Upper lobe of right lung (tissue), 1 donor: Measurements from ENCODE around the gene BNC2. TPM values are rescaled to one million over a fixed set of nuclear protein-coding genes. Genes with fewer than 3 reads are reported as not detected.
A peak's percentile ranks its signal among the peaks of the same experiment; 100 is the strongest.

Experiments used
- ATAC-seq: fragments of 200-7000 bp; cut with Tn5 transposase; one replicate; pipeline ENCODE4 v1.9.1; 2020; ENCODE audit warnings: mild to moderate bottlenecking, moderate library complexity
- DNase-seq: peaks from one replicate; pipeline ENCODE4 v3.0.0-alpha.2; 2020
- H3K27ac ChIP-seq: fragments of 200-600 bp; one replicate; pipeline ENCODE4 v1.8.0; 2022
- H3K27me3 ChIP-seq: fragments of 200-600 bp; one replicate; pipeline ENCODE4 v1.8.0; 2022; ENCODE audit warnings: mild to moderate bottlenecking
- H3K36me3 ChIP-seq: fragments of 200-600 bp; one replicate; pipeline ENCODE4 v1.8.0; 2022
- H3K4me1 ChIP-seq: fragments of 200-600 bp; one replicate; pipeline ENCODE4 v1.8.0; 2022
- H3K4me3 ChIP-seq: fragments of 200-600 bp; one replicate; pipeline ENCODE4 v1.8.0; 2022; ENCODE audit warnings: mild to moderate bottlenecking
- H3K9me3 ChIP-seq: fragments of 200-600 bp; one replicate; pipeline ENCODE4 v1.8.0; 2022
- intact Hi-C: fragments of 100-400 bp; cut with DNase I; formaldehyde crosslinking; loops from one replicate; pipeline ENCODE4 v1.11.0; 2022
- total RNA-seq: library from RNA; stranded (reverse); fragmentation: NEBNext Ultra II Directional; extraction: Animal tissue kit (Norgen Biotek cat#: 25700); gene quantifications from one replicate; pipeline ENCODE4 v1.2.1, GENCODE V29; 2021
- TF ChIP-seq, protein P1 (sequence below): fragments of 200-600 bp; IDR thresholded peaks from one replicate; pipeline ENCODE4 v1.8.0; 2022; ENCODE audit warnings: antibody characterized with exemption
- donor health status: DM: no; HTN: yes; CAD: no; lungs with severe emphysema.

BNC2 gene
- total RNA-seq, 1 donor from 2014 or later: 18.1 TPM

DNA sequence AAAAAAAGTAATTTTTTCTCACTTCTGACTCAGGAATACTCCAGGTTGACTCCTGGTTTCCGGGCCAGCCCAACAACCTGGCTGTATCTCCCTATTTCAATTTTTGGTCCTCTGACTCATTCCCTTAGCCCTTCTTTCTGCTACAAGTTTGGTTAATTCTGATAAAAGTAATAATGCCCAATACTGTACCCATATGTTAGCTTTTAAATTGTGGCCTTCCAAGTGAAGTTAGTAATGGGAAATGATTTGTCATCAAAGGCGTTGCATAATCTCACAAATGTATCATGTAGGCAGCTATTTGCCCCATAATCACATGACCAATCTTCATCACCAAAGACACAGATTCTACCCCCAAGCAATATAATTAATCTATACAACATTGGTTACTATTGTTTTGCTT lies 31.1 kb upstream of the BNC2 start:
- H3K4me3 ChIP-seq: no peak overlapping the region
- ATAC-seq: no peak
- H3K4me1 ChIP-seq: no peaks in the 10 kb centered on the region
- no peak for DNase-seq
- H3K9me3 ChIP-seq: no peaks in the 10 kb centered on the region
- TF ChIP-seq, protein P1, sequence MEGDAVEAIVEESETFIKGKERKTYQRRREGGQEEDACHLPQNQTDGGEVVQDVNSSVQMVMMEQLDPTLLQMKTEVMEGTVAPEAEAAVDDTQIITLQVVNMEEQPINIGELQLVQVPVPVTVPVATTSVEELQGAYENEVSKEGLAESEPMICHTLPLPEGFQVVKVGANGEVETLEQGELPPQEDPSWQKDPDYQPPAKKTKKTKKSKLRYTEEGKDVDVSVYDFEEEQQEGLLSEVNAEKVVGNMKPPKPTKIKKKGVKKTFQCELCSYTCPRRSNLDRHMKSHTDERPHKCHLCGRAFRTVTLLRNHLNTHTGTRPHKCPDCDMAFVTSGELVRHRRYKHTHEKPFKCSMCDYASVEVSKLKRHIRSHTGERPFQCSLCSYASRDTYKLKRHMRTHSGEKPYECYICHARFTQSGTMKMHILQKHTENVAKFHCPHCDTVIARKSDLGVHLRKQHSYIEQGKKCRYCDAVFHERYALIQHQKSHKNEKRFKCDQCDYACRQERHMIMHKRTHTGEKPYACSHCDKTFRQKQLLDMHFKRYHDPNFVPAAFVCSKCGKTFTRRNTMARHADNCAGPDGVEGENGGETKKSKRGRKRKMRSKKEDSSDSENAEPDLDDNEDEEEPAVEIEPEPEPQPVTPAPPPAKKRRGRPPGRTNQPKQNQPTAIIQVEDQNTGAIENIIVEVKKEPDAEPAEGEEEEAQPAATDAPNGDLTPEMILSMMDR: no peak
- H3K27me3 ChIP-seq: no peaks in the 10 kb centered on the region
- intact Hi-C loops: no loop called here
- H3K27ac ChIP-seq: no peak overlapping the region
- no peaks in the 10 kb centered on the region for H3K36me3 ChIP-seq

GRCh38 chr9:16899606-16900005 lies 29.1 kb upstream of the BNC2 start:
- Histone ChIP-seq H3K36me3 (no peaks in the 10 kb centered on the region), H3K9me3 (no peaks in the 10 kb centered on the region), H3K27me3 (no peaks in the 10 kb centered on the region), H3K4me1 (no peaks in the 10 kb centered on the region), H3K27ac (no peak overlapping the region), H3K4me3 (no peak overlapping the region)
- DNase-seq (no peak), ATAC-seq (no peak)
- intact Hi-C loops: no loop called here
- TF ChIP-seq, protein P1: no peak

DNA sequence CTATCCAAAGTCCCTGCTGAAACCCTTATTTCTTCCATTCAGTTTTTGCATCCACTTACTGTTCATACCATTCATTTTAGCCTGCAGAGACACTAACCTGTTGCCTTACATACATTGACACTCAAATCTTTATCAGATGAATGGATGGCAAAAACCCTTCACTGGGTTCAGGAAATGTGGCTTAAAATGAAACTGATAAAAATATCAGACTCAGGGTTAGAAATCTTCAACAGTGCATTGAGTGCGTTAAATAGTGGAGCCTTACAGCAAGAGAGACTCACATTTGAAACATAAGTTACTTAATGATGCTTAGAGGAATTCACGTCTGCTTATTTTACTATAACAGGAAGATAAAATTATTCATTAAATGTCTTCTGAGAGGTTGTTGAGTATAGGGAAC lies 28.0 kb upstream of the BNC2 start:
- Histone ChIP-seq H3K27ac (no peak overlapping the region), H3K4me1 (no peaks in the 10 kb centered on the region), H3K4me3 (no peak overlapping the region), H3K36me3 (no peaks in the 10 kb centered on the region), H3K27me3 (no peaks in the 10 kb centered on the region), H3K9me3 (no peaks in the 10 kb centered on the region)
- no peak for ATAC-seq
- TF ChIP-seq, protein P1: no peak
- intact Hi-C loops: no loop called here
- DNase-seq: no peak

DNA sequence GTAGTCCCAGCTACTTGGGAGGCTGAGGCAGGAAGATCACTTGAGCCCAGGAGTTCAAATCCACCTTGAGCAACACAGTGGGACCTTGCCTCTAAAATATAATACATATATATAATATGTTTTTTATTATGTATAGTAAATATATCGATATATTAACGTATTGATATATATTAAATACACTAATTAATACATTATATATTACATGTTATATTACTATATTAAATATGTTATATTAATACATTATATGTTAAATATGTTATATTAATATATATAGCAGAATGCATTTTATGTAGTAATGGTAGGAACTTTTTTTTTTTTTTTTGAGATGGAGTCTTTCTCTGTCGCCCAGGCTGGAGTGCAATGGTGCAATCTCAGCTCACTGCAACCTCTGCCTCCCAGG lies 18.1 kb upstream of the BNC2 start:
- Histone ChIP-seq H3K4me3 (no peak overlapping the region), H3K27ac (no peak overlapping the region), H3K4me1 (peaks cover 11% of the 10 kb centered on the region), H3K9me3 (no peaks in the 10 kb centered on the region), H3K36me3 (no peaks in the 10 kb centered on the region), H3K27me3 (no peaks in the 10 kb centered on the region)
- intact Hi-C loops: no loop called here
- ATAC-seq (no peak), DNase-seq (no peak)
- TF ChIP-seq, protein P1: no peak

DNA sequence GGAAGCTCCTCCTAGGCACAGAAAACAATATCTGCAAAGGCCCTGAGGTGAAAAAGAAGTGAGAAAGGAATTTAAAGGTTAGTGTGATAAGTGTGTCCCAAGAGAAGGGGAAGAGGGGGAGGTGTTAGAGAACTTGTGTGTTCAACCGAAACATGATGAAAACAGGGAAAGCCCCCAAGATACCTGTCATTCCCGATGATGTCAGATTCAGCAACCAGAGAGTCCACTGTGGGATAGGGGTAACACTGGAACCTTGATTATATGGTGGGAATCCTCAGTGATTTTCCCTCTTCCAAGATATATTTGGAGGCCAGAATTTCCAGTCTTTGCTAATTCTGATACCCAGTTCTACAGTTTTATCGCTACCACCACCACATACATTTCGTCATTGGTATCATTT lies 15.5 kb upstream of the BNC2 start:
- TF ChIP-seq, protein P1: no peak
- H3K36me3 ChIP-seq: no peaks in the 10 kb centered on the region
- ATAC-seq: no peak

GRCh38 chr9:16884952-16885513 lies 14.6 kb upstream of the BNC2 start:
- intact Hi-C loops: no loop called here
- no peak overlapping the region for H3K4me3 ChIP-seq
- no peaks in the 10 kb centered on the region for H3K36me3 ChIP-seq
- no peaks in the 10 kb centered on the region for H3K27me3 ChIP-seq
- H3K4me1 ChIP-seq: peaks cover 11% of the 10 kb centered on the region
- TF ChIP-seq, protein P1: no peak
- no peak overlapping the region for H3K27ac ChIP-seq
- H3K9me3 ChIP-seq: no peaks in the 10 kb centered on the region
- ATAC-seq: peak; percentile 83
- DNase-seq: no peak

More for the DNA sequence above, 15.5 kb upstream of the BNC2 start:
- H3K27me3 ChIP-seq: no peaks in the 10 kb centered on the region
- H3K9me3 ChIP-seq: no peaks in the 10 kb centered on the region
- no peak overlapping the region for H3K4me3 ChIP-seq
- intact Hi-C loops: no loop called here
- H3K4me1 ChIP-seq: peaks cover 11% of the 10 kb centered on the region
- DNase-seq: no peak
- no peak overlapping the region for H3K27ac ChIP-seq
